Stimulated activated memory B cell treated with anti-CD40 and anti-IgM and Interleukin-4, amounts not matched to agents 10 μg/mL and 1 μg/mL and 100 μg/mL, for 72 hours (primary cell): ENCODE results near the gene MYO1E.

Experiments
- ATAC-seq: fragments of 150-1000 bp; cut with Tn5 transposase; 2 replicates; pipeline ENCODE4 v1.10.0; 2021
- H3K27ac Mint-ChIP-seq: one replicate; pipeline ENCODE4 v1.8.0; 2022; ENCODE audit warnings: mild to moderate bottlenecking, mixed read lengths
- H3K27me3 Mint-ChIP-seq: one replicate; pipeline ENCODE4 v1.8.0; 2022; ENCODE audit warnings: mixed read lengths
- H3K36me3 Mint-ChIP-seq: one replicate; pipeline ENCODE4 v1.8.0; 2022; ENCODE audit warnings: mixed read lengths
- H3K4me1 Mint-ChIP-seq: one replicate; pipeline ENCODE4 v1.8.0; 2022; ENCODE audit warnings: mixed read lengths
- H3K4me3 Mint-ChIP-seq: one replicate; pipeline ENCODE4 v1.8.0; 2022; ENCODE audit warnings: mild to moderate bottlenecking, moderate library complexity, mixed read lengths
- H3K9me3 Mint-ChIP-seq: one replicate; pipeline ENCODE4 v1.8.0; 2022; ENCODE audit warnings: mixed read lengths

MYO1E gene

GRCh38 chr15:59326856-59327255 is 45.8 kb downstream of the MYO1E start:
- H3K4me1 Mint-ChIP-seq, result peaks cover 77% of the 10 kb centered on the region
- no peak for ATAC-seq
- no peaks in the 10 kb centered on the region for H3K27me3 Mint-ChIP-seq
- no peaks in the 10 kb centered on the region for H3K36me3 Mint-ChIP-seq
- H3K27ac Mint-ChIP-seq, result peak overlapping the region; percentile 71
- H3K9me3 Mint-ChIP-seq, result no peaks in the 10 kb centered on the region
- H3K4me3 Mint-ChIP-seq, result no peak overlapping the region

GRCh38 chr15:59322056-59322759 is 50.5 kb downstream of the MYO1E start:
- Mint-ChIP-seq H3K9me3 (no peaks in the 10 kb centered on the region), H3K27ac (no peak overlapping the region), H3K27me3 (no peaks in the 10 kb centered on the region), H3K4me1 (peaks cover 55% of the 10 kb centered on the region), H3K4me3 (no peak overlapping the region), H3K36me3 (peaks cover 21% of the 10 kb centered on the region)
- no peak for ATAC-seq

DNA sequence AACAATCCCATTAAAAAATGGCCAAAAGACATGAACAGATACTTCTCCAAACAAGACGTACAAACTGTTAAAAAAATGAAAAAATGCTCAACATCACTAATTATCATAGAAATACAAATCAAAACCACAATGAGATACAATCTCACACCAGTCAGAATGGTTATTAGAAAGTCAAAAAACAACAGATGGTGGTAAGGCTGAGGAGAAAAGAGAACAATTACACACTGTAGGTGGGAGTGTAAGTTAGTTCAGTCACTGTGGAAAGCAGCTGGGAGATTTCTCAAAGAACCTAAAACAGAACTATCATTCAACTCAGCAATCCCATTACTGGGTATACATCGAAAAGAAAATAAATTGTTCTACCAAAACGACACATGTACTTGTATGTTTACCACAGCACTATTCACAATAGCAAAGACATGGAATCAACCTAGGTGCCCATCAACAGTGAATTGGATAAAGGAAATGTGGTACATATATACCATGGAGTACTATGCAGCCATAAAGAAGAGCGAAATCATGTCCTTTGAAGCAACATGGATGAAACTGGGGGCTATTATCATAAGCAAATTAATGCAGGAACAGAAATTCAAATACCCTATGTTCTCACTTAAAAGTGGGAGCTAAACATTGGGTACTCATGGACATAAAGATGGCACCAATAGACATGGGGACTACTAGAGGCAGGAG is 51.5 kb downstream of the MYO1E start:
- H3K4me3 Mint-ChIP-seq, result no peak overlapping the region

DNA sequence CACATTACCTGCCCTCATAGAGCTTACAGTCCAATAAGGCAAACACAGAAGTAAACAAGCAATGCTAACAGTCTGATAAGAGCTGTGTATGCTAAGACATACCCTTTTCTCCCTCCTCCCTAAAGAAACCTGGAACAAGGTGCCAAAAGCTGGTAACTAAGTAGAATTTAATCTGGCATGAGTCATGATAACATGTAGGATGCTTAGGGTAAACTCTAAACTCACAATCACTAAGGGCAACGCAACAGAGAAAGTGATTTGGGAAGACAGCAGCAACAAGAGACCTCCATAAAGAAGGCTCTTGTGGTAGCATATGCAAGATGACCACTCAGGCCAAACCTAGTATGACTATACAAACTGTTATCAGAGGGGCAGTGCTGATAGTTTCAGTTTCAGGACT is 55.5 kb downstream of the MYO1E start:
- H3K4me1 Mint-ChIP-seq, result peaks cover 47% of the 10 kb centered on the region
- no peak overlapping the region for H3K4me3 Mint-ChIP-seq
- peaks cover 22% of the 10 kb centered on the region for H3K36me3 Mint-ChIP-seq
- no peaks in the 10 kb centered on the region for H3K27me3 Mint-ChIP-seq
- no peaks in the 10 kb centered on the region for H3K9me3 Mint-ChIP-seq
- H3K27ac Mint-ChIP-seq, result no peak overlapping the region
- ATAC-seq, result no peak

More for the DNA sequence above, 51.5 kb downstream of the MYO1E start:
- Mint-ChIP-seq H3K36me3 (peaks cover 22% of the 10 kb centered on the region), H3K27ac (no peak overlapping the region), H3K4me1 (peaks cover 47% of the 10 kb centered on the region), H3K9me3 (no peaks in the 10 kb centered on the region), H3K27me3 (no peaks in the 10 kb centered on the region)
- no peak for ATAC-seq

GRCh38 chr15:59315914-59316451 is 56.7 kb downstream of the MYO1E start:
- H3K9me3 Mint-ChIP-seq, result no peaks in the 10 kb centered on the region
- peaks cover 59% of the 10 kb centered on the region for H3K4me1 Mint-ChIP-seq
- H3K27me3 Mint-ChIP-seq, result no peaks in the 10 kb centered on the region
- no peak overlapping the region for H3K27ac Mint-ChIP-seq
- peaks cover 17% of the 10 kb centered on the region for H3K36me3 Mint-ChIP-seq
- no peak for ATAC-seq
- H3K4me3 Mint-ChIP-seq, result no peak overlapping the region

GRCh38 chr15:59313641-59314332 is 58.9 kb downstream of the MYO1E start:
- H3K27me3 Mint-ChIP-seq, result no peaks in the 10 kb centered on the region
- peak; percentile 88 for ATAC-seq
- H3K9me3 Mint-ChIP-seq, result no peaks in the 10 kb centered on the region
- peaks cover 72% of the 10 kb centered on the region for H3K4me1 Mint-ChIP-seq
- peak overlapping the region; percentile 70 for H3K27ac Mint-ChIP-seq
- H3K4me3 Mint-ChIP-seq, result no peak overlapping the region
- peaks cover 27% of the 10 kb centered on the region for H3K36me3 Mint-ChIP-seq

DNA sequence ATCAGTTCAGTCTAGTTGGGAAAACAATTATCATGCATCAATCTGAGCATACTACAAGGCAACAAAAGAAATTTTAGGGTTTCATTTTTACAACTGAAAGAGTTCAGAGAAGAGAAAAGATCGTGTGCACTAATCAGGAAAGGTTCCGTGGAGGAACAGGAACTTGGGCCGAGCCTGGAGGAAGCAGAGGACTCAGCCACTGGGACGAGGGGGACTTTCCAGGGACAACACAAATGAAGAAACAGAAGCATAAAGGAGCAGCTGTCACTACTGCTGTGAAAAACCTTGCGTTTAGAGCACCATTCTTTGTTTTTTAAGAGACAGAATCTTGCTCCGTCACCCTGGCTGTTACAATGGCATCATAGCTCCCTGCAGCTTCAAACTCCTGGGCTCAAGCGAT is 60.5 kb downstream of the MYO1E start:
- no peak for ATAC-seq

GRCh38 chr15:59311195-59311594 is 61.5 kb downstream of the MYO1E start:
- Mint-ChIP-seq H3K27ac (peak overlapping the region; percentile 38), H3K4me1 (peaks cover 64% of the 10 kb centered on the region)

More for the DNA sequence above, 60.5 kb downstream of the MYO1E start:
- Mint-ChIP-seq H3K4me3 (peak overlapping the region; percentile 27), H3K9me3 (no peaks in the 10 kb centered on the region), H3K4me1 (peaks cover 57% of the 10 kb centered on the region), H3K27me3 (no peaks in the 10 kb centered on the region), H3K27ac (peak overlapping the region; percentile 38), H3K36me3 (peaks cover 12% of the 10 kb centered on the region)

DNA sequence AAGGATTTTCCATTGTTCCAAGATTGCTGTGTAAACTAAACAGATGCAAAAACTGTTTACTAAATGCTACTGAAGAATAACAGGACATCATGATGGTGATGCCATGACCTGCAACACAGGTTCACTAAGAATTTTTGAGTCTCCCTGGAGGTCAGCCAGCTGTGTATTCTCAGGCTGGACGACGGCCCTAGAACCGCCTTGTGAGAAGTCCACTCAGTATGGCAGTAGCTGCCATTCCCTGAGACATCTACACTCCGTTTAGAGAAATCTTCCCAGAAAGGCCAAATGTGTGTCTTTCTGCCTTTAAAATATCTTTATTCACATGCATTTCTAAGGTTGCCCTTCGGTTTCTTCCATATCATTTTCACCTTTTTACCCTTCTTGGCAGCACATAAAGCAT is 63.3 kb downstream of the MYO1E start:
- no peaks in the 10 kb centered on the region for H3K9me3 Mint-ChIP-seq
- no peak for ATAC-seq
- H3K4me3 Mint-ChIP-seq, result no peak overlapping the region
- H3K27ac Mint-ChIP-seq, result peak overlapping the region; percentile 61
- no peaks in the 10 kb centered on the region for H3K27me3 Mint-ChIP-seq
- H3K36me3 Mint-ChIP-seq, result peaks cover 23% of the 10 kb centered on the region
- H3K4me1 Mint-ChIP-seq, result peaks cover 80% of the 10 kb centered on the region

More at GRCh38 chr15:59311195-59311594, 61.5 kb downstream of the MYO1E start:
- H3K36me3 Mint-ChIP-seq, result peaks cover 18% of the 10 kb centered on the region
- no peaks in the 10 kb centered on the region for H3K9me3 Mint-ChIP-seq
- no peak for ATAC-seq
- H3K4me3 Mint-ChIP-seq, result no peak overlapping the region
- no peaks in the 10 kb centered on the region for H3K27me3 Mint-ChIP-seq

DNA sequence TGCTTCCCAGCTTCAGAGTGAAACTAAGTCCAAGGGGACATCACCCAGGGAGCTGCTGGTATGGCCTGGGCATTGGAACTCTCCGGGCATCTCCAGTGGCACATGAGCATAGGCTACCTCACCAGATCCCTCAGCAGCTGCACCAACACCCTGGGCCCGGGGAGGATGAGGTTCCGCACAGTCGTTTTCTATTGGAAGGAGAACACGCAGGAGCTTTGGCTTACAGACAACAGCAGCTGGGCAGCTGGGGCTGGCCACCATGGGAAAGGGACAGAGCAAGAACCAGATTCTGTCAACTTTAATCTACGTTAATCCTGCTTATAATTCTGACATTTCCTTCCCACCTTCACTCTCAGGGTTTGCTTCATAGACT is 65.5 kb downstream of the MYO1E start:
- H3K9me3 Mint-ChIP-seq, result no peaks in the 10 kb centered on the region

GRCh38 chr15:59306520-59307164 is 66.0 kb downstream of the MYO1E start:
- no peak for ATAC-seq
- Mint-ChIP-seq H3K4me3 (no peak overlapping the region), H3K4me1 (peaks cover 73% of the 10 kb centered on the region), H3K9me3 (no peaks in the 10 kb centered on the region), H3K36me3 (peaks cover 23% of the 10 kb centered on the region), H3K27me3 (no peaks in the 10 kb centered on the region), H3K27ac (no peak overlapping the region)

More for the DNA sequence above, 65.5 kb downstream of the MYO1E start:
- Mint-ChIP-seq H3K27me3 (no peaks in the 10 kb centered on the region), H3K4me1 (peaks cover 73% of the 10 kb centered on the region), H3K4me3 (no peak overlapping the region), H3K27ac (no peak overlapping the region), H3K36me3 (peaks cover 23% of the 10 kb centered on the region)
- ATAC-seq, result no peak

- Mint-ChIP-seq H3K9me3 (no peaks in the 10 kb centered on the region), H3K27ac (peak overlapping the region; percentile 72), H3K4me3 (no peak overlapping the region), H3K27me3 (no peaks in the 10 kb centered on the region), H3K36me3 (peaks cover 19% of the 10 kb centered on the region), H3K4me1 (peaks cover 74% of the 10 kb centered on the region)
- ATAC-seq, result no peak
Observed at GRCh38 chr15:59304807-59305206, 67.9 kb downstream of the MYO1E start.

DNA sequence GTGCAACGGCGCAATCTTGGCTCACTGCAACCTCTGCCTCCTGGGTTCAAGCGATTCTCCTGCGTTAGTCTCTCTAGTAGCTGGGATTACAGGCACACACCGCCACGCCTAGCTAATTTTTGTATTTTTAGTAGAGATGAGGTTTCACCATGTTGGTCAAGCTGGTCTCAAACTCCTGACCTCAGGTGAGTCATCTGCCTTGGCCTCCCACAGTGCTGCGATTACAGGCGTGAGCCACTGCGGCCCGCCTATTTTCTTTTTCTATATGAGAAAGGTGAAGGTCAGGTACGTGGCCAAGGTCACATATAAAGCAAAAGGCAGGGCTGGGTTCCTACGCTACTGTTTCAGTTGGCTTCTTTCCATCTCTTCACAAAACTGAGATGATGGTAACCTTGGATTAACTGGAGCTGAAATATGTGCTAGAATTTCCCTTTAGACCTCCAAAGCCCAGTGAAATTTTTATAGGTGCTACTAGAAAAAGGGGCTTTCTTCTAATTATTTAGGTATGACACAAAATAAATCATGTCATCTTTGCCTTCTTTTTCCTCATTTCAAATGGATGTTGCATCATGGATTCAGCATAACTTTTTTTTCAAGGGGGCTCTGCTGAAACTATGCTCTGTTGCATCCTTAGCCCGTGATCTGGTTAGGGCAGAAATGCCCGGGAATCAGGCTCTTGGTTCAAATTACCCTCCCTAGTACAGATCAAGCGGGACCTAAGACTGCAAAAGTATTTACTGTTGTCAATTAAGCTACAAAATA is 68.5 kb downstream of the MYO1E start:
- no peaks in the 10 kb centered on the region for H3K27me3 Mint-ChIP-seq
- no peaks in the 10 kb centered on the region for H3K9me3 Mint-ChIP-seq
- peak; percentile 42 for ATAC-seq
- peak overlapping the region; percentile 72 for H3K27ac Mint-ChIP-seq
- H3K36me3 Mint-ChIP-seq, result peaks cover 17% of the 10 kb centered on the region
- H3K4me1 Mint-ChIP-seq, result peaks cover 74% of the 10 kb centered on the region
- peak overlapping the region; percentile 53 for H3K4me3 Mint-ChIP-seq

- H3K9me3 Mint-ChIP-seq, result no peaks in the 10 kb centered on the region
- H3K4me1 Mint-ChIP-seq, result peaks cover 76% of the 10 kb centered on the region
- peak overlapping the region; percentile 53 for H3K4me3 Mint-ChIP-seq
Observed at GRCh38 chr15:59303633-59304032, 69.0 kb downstream of the MYO1E start.

More at GRCh38 chr15:59303633-59304032, 69.0 kb downstream of the MYO1E start:
- Mint-ChIP-seq H3K36me3 (peaks cover 17% of the 10 kb centered on the region), H3K27ac (peak overlapping the region; percentile 72), H3K27me3 (no peaks in the 10 kb centered on the region)
- ATAC-seq, result no peak
